Muscle layer of colon (tissue), 2 donors: ENCODE results near the gene EHD1.

Experiments used
- H3K27ac ChIP-seq: one replicate; pipeline ENCODE4 v1.7.0; 2013; ENCODE audit warnings: low read depth, mild to moderate bottlenecking, low read length, moderate library complexity
- H3K27me3 ChIP-seq, 2 donors: one replicate each; pipeline ENCODE4 v1.7.0; 2013; ENCODE audit warnings: low read length in 2 of 2, mild to moderate bottlenecking in 2 of 2; ENCODE audit not compliant: insufficient read depth in 2 of 2, control insufficient read depth in 1 of 2
- H3K36me3 ChIP-seq: one replicate; pipeline ENCODE4 v1.7.0; 2013; ENCODE audit warnings: mild to moderate bottlenecking, low read length; ENCODE audit not compliant: insufficient read depth
- H3K4me1 ChIP-seq: one replicate; pipeline ENCODE4 v1.7.0; 2013; ENCODE audit warnings: mild to moderate bottlenecking, low read length; ENCODE audit not compliant: insufficient read depth
- H3K4me3 ChIP-seq, 2 donors: one replicate each; pipeline ENCODE4 v1.7.0; 2013; ENCODE audit warnings: low read length in 2 of 2, low read depth in 1 of 2, mild to moderate bottlenecking in 1 of 2, moderate library complexity in 1 of 2
- H3K9ac ChIP-seq: one replicate; pipeline ENCODE4 v1.7.0; 2013; ENCODE audit warnings: low read length
- H3K9me3 ChIP-seq: one replicate; pipeline ENCODE4 v1.7.0; 2013; ENCODE audit warnings: mild to moderate bottlenecking, low read length
- donor health status: abdominal sarcoma.
- donor health status: Adenocarcinoma of cecum.

The EHD1 gene

GRCh38 chr11:64859542-64860414, 18.6 kb downstream of the EHD1 start:
- Histone ChIP-seq H3K36me3 (peaks cover 21% of the 10 kb centered on the region), H3K4me1 (peaks cover 69% of the 10 kb centered on the region), H3K4me3 (no peak overlapping the region), H3K9me3 (no peaks in the 10 kb centered on the region), H3K9ac (no peak overlapping the region), H3K27me3 (no peaks in the 10 kb centered on the region), H3K27ac (peak overlapping the region; percentile 37)

GRCh38 chr11:64858467-64859263, 19.8 kb downstream of the EHD1 start:
- Histone ChIP-seq H3K27me3 (no peaks in the 10 kb centered on the region), H3K4me1 (peaks cover 69% of the 10 kb centered on the region), H3K4me3 (no peak overlapping the region), H3K9me3 (no peaks in the 10 kb centered on the region), H3K36me3 (peaks cover 32% of the 10 kb centered on the region), H3K27ac (peak overlapping the region; percentile 64), H3K9ac (no peak overlapping the region)

- H3K9me3 ChIP-seq, result no peaks in the 10 kb centered on the region
- no peak overlapping the region for H3K27ac ChIP-seq
- no peak overlapping the region for H3K9ac ChIP-seq
- no peak overlapping the region for H3K4me3 ChIP-seq
- no peaks in the 10 kb centered on the region for H3K27me3 ChIP-seq
- H3K36me3 ChIP-seq, result peaks cover 43% of the 10 kb centered on the region
- peaks cover 62% of the 10 kb centered on the region for H3K4me1 ChIP-seq
Measured at GRCh38 chr11:64857485-64857884, 20.9 kb downstream of the EHD1 start.

- Histone ChIP-seq H3K27me3 (no peaks in the 10 kb centered on the region), H3K4me3 (no peak overlapping the region), H3K4me1 (peaks cover 56% of the 10 kb centered on the region), H3K36me3 (peaks cover 44% of the 10 kb centered on the region), H3K9me3 (no peaks in the 10 kb centered on the region), H3K9ac (peak overlapping the region; percentile 7), H3K27ac (peak overlapping the region; percentile 64)
Measured at GRCh38 chr11:64856382-64857227, 21.8 kb downstream of the EHD1 start.

- H3K27ac ChIP-seq, result peak overlapping the region; percentile 64
- peaks cover 52% of the 10 kb centered on the region for H3K4me1 ChIP-seq
- H3K27me3 ChIP-seq, result no peaks in the 10 kb centered on the region
- H3K9ac ChIP-seq, result peak overlapping the region; percentile 7
- H3K36me3 ChIP-seq, result peaks cover 44% of the 10 kb centered on the region
- H3K9me3 ChIP-seq, result no peaks in the 10 kb centered on the region
- no peak overlapping the region for H3K4me3 ChIP-seq
Measured at GRCh38 chr11:64855596-64856304, 22.7 kb downstream of the EHD1 start.

- H3K4me1 ChIP-seq, result peaks cover 58% of the 10 kb centered on the region
- H3K9me3 ChIP-seq, result no peaks in the 10 kb centered on the region
- H3K27me3 ChIP-seq, result no peaks in the 10 kb centered on the region
- peak overlapping the region; percentile 64 for H3K27ac ChIP-seq
- no peak overlapping the region for H3K9ac ChIP-seq
- H3K4me3 ChIP-seq, result no peak overlapping the region
- peaks cover 43% of the 10 kb centered on the region for H3K36me3 ChIP-seq
Measured at GRCh38 chr11:64854534-64855502, 23.6 kb downstream of the EHD1 start.

GRCh38 chr11:64854157-64854533, 24.3 kb downstream of the EHD1 start:
- Histone ChIP-seq H3K4me3 (no peak overlapping the region), H3K36me3 (peaks cover 36% of the 10 kb centered on the region), H3K27ac (peak overlapping the region; percentile 64)

GRCh38 chr11:64853709-64854108, 24.7 kb downstream of the EHD1 start:
- Histone ChIP-seq H3K27me3 (no peaks in the 10 kb centered on the region), H3K4me1 (peaks cover 56% of the 10 kb centered on the region), H3K27ac (peak overlapping the region; percentile 38), H3K9ac (no peak overlapping the region), H3K4me3 (no peak overlapping the region), H3K36me3 (peaks cover 32% of the 10 kb centered on the region), H3K9me3 (no peaks in the 10 kb centered on the region)

More at GRCh38 chr11:64854157-64854533, 24.3 kb downstream of the EHD1 start:
- Histone ChIP-seq H3K27me3 (no peaks in the 10 kb centered on the region), H3K4me1 (peaks cover 60% of the 10 kb centered on the region), H3K9ac (no peak overlapping the region), H3K9me3 (no peaks in the 10 kb centered on the region)

GRCh38 chr11:64852804-64853509, 25.5 kb downstream of the EHD1 start:
- no peaks in the 10 kb centered on the region for H3K27me3 ChIP-seq
- peak overlapping the region; percentile 14 for H3K27ac ChIP-seq
- H3K36me3 ChIP-seq, result peaks cover 26% of the 10 kb centered on the region
- peaks cover 59% of the 10 kb centered on the region for H3K4me1 ChIP-seq
- no peak overlapping the region for H3K9ac ChIP-seq
- no peak overlapping the region for H3K4me3 ChIP-seq
- no peaks in the 10 kb centered on the region for H3K9me3 ChIP-seq
